ENCODE results near the gene FAT4.

The FAT4 gene

DNA sequence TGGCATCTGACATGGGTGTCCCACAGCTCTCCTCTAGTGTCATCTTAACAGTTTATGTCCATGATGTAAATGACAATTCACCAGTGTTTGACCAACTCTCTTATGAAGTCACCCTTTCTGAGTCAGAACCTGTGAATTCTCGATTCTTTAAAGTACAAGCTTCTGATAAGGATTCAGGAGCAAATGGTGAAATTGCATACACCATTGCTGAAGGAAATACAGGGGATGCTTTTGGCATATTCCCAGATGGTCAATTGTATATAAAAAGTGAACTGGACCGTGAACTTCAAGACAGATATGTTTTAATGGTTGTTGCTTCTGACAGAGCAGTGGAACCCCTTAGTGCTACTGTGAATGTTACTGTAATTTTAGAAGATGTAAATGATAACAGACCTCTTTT lies 4.6 kb downstream of the FAT4 start:
- DNase-seq: no peak

DNA sequence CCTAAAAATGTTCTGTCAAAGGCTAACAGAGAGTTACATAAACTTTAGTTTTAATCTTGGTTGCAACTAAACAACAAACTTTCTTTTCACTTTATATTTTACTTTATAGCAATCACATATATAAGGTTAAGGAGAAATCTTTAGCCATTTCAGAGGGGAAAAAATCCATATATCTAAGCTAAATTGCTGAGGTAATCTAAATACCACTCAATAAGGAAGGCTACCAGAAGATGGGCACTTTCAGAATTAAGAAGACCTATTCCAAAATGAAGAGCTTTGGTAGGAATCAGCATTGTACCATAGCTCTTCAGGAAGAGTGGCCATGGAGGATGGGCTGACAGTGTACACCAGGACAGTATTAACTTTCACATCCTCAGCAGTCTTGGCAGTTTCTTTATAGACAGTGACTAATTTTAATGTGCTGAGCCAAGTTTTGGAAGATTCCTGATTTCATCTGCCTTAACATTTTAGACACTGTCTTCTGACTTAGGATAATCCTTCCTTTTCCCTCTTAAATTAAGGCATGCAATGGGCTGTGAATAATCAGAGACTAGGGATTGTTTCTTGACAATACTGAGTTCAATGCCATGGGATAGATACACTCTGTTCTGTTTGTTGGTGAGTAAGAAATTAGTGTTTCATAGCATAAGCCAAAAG lies 7.1 kb downstream of the FAT4 start:
- DNase-seq: no peak

DNA sequence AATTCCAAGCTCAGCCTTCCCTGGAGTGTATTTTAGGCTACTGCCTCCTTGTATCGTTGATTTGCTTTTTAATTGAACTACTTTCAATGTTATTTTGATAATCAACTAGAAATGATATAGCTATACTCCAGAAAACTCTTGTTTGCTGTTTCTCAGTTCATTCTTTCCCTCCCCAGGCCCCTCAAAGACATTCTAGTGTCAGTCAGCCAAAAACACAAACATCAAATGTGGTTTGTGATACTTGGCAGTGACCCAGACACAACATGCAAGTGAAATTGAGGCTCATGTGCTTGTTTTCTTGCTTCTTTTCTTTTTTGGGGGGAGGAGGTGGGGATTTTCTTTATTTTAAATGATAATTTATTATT lies 7.6 kb downstream of the FAT4 start:
- no peak for DNase-seq

DNA sequence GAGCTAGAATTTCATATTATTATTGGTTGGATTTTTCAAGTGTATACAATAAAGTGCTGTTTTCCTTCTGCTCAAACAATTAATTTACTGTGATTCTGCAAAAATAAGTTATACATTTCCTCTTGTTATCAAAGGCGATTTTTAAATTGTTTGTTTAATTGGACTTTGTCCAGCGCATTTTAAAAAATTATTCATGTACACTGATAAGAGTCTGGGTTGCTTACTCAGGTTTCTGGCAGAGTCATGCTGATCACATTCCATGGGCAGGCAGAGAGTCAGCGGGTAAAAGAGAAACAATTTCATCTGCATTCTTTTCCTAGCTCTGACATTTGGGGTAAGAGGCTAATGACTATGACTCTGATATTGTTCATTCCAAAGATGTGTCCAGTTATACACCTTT lies 8.9 kb downstream of the FAT4 start:
- no peak for DNase-seq

DNA sequence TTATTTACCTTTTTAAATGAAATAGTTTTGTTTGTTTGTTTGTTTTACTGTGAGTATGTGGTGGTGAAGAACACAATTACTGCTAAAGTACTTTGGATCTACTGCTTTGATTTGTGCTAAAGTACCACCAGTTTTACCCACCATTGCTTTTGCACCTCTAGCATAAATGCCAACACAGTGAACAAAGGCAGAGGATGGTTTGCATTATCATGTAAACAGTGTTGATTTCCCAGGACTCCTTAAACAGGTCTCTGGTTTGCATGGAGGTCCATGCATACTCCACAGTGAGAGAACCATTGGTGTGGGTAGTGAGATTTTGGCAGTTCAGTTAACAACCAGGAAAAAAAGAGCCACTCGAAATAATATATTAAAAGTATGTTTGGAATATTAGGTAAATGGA lies 11.0 kb downstream of the FAT4 start:
- DNase-seq: no peak

DNA sequence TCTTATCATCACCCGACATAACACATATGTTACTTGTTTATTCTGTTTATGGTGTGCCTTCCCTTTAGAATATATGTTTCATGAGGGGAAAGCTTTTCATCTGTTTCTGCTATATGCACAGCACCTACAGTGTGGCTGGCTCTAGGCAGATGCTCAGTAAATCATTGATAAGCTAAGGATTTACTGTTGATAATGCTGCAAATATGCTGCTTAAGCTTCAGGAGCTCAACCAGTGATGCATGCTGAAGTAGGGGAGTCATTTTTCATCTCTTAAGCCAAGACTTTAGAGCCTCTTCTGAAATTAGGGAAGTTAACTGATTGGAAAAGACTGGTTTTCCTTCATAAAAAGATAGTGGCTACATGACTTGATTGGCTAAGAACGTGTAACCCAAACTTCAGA lies 16.4 kb downstream of the FAT4 start:
- no peak for DNase-seq

DNA sequence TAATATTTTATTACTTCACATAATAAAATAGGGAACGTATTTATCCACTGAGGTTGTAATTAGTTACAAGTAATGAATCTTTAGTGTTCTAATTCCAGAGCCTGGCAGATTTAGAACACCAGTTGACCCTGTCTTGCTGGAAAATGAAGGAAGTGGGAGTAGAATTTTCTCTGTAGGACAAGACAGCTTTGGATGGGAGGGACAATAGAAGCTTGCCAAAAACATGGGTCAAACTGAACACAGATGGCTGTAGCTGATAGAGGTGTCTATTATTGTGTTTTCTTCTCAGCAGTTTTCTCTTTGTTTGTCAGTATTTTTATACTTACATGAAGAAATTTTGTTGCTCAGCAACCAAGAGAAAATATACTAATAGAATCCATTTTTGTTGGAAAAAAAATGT lies 20.2 kb downstream of the FAT4 start:
- DNase-seq: no peak

DNA sequence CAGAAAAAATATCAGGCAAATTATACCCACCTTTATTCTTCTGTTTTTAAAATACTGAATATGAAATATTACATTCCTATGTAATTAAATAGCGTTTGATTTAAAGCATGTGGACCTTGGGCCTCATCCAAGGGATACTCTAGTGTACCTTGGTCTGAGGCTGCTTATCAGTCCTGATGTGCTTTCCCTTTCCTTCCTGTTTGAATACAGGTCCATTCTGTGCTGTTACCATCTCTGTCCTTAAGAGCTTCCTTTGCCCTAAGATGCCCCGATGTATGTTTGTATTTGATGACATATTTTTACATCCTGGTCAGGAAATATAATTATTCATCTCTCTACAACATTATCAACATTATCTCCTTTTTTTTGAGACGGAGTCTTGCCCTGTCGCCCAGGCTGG lies 24.1 kb downstream of the FAT4 start:
- DNase-seq: no peak

DNA sequence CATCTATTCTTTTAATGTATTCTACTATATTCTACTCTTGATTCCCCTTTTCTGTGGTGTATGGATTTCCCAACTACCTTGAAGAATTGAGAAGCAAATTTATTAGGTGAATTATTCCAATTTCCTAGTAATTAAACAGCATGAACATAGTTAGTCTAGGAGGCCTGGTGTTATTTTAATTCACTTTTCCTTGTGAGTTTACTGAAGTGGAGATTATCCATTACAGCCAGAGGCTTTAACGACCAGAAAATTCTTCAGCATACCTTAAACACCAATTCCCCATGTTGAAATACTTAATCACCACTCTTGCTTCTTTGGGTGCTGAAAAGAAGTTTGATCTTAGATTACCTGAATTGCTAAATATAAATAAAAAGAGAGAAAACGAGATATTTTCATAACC lies 29.4 kb downstream of the FAT4 start:
- DNase-seq: no peak

DNA sequence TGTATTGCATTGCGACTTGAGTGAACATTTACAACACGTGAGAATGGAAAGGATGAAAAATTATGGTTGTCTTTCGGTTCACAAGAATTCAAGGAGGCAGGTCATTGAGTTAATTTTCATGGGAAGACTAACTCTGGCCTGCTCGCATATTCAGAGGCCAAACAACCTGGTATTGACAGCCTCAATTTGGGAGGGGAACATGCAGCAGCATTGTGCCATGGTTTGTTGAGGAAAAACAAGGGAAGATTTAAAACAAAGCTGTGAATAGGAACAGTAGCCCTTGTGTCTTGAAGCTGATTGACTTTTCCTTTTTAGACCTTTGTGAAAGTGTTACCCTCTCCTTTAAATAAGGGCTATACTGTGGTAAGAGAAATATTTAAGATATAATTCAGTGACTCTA lies 31.9 kb downstream of the FAT4 start:
- DNase-seq: no peak

DNA sequence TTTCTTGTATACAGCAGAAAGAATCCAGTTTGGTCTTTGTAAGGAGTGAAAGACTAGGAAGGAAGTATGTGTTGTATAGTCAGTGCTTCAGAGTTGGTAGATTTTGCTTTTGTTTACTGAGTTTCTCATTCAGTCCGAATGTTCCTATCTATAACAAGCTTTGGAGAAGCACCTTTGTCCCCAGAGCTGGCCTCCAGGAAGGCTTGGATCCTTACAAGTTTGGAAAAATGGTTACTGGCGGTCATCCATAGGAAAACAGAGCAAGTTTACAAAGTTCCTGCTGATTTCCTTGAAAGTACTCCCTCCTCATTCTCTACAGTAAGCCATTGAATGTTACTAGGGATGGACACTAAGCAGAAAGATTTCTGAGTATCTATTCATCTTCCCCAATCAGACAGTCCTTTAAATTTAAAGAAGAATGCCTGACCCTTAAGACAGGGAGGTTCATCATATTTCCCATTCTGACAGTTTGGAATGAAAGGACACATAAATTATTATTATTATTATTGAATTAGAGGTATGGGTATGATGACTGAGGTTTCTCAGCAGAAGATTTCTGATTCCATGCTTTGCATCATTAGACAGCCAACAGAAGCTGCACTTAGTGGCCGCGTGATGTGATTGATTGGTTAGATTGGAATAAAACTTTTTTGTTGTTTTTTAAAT lies 35.8 kb downstream of the FAT4 start:
- DNase-seq: no peak

DNA sequence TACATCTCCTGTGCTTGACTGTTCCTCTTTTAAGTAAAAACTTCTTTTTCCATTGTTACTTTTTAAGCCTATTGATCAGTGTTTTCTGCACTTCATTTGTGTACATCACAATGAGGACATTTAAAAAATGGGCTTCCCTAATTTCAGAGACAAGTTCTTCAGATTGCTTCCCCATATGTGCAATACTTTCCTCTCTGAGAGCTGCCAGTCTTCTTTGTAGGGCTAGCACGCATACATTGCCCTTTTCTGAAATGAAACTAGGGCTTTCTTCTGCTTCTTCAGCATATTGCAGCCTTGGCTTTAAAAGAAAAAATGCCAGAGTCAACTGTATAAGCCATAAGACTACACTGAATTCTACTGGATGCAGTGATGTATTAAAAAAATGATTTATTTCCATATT lies 37.8 kb downstream of the FAT4 start:
- DNase-seq: no peak

DNA sequence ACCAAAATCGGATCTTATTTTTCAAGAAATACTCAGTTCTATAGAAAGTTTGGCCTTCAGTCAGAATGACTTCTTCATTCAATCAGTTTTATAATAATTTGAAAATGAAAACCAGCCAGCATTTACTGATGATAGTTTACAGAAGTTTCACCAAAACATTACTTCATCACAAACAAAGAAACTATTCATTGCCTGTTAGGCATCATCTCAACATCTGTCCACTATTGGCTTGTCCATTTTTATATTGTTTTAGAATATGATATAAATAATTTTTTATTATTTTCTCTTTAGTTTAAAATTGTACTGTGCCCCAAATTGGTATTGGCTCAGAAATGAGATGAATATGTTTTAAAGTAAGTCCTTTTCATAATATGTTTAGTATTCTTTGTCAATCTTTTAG lies 38.4 kb downstream of the FAT4 start:
- no peak for DNase-seq

DNA sequence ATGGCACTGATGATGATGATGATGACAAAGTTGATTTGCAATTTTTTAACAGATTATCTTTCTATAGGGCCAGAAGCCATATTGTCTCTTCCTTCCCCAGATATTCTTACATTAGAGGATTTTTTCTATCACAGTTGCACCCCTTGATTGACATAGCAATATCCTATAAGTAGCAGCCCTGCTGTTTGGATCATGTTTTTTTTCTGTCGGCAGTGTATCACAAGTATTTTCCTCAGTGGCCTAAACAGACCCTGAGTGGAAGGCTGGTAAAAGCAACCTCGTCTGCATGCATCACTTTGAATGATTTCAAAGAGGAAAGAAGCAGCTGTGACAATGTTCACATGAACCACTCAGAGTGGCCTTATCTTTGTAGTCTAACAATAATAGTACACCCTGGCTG lies 41.0 kb downstream of the FAT4 start:
- DNase-seq: no peak

DNA sequence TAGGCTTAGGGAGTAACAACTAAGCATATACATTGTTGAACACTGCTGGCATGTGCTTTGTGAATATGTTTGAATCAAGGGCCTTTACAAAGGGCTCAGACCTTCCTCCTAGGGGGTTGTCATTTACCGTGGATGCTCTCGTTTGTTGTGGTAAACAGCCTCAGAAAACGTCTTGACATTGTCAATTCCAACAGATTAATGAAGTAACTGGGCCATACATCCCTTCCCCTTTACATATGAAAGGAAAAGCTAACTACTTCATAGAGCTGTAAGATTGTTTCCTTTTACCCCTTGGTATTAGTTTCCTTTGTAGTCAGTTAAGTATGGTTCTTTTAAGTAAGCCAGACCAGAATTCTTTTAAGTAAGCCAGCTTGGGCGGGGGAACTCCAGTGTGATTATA lies 42.9 kb downstream of the FAT4 start:
- no peak for DNase-seq

DNA sequence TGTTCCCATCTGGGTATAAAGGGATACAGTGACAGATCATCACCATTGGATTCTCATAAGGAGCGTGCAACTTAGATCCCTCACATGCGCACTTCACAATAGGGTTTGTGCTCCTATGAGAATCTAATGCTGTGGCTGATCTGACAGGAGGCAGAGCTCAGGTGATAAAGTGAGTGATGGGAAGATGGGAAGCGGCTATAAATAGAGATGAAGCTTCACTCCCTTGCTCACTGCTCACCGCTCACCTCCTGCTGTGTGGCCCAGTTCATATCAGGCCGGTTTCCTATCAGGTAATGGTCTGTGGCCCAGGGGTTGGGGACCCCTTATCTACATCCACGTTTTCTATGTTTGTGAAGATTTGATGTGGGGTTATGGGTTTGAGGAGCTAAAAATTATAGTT lies 43.7 kb downstream of the FAT4 start:
- no peak for DNase-seq

DNA sequence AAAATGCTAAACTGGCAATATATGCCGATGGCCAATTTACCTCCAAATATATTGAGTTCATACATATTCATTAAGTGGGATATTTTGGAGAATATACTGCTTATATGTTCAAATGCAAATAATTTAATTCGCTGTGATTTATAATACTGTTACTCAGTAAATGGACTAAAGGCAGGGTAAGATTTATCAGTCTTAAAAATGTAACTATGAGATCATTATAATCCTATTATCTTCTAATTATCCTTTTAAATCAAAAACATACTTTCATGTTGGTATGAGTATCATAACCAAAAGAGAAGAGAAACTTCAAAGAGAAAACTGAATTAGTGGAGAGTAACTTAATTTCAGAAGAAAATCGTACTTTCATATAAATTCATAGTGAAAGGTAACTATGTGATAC lies 44.6 kb downstream of the FAT4 start:
- DNase-seq: no peak

DNA sequence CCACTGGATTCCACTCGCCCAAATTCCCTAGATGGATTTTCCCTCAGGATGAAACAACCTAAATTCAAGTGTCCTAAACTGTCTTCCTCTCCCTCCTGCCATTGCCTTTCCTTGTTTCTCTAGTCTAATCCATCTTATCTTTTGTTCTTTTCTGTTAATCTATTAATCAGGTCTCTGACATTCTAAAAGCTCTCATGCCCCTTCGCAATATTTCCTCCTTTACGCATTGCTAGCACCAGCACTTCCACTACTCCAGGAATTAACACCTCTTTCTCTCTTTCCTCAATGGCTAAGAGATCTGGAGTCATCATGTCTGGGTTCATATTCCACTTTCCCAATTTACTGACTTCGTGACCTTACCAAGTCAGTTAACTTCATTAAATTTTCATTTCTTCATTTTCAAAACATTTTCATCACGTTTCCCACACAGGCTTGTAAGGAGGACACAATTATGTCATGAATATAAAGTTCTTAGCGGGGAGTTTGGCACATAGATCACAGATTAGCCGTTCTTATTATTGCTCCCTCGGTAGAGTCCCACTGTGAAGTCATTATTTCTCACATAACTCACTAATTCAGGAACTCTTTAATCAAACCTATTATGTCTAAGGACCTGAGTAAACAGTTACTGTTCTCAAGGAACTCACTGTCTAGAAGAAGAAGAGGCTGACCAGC lies 45.3 kb downstream of the FAT4 start:
- DNase-seq: no peak

DNA sequence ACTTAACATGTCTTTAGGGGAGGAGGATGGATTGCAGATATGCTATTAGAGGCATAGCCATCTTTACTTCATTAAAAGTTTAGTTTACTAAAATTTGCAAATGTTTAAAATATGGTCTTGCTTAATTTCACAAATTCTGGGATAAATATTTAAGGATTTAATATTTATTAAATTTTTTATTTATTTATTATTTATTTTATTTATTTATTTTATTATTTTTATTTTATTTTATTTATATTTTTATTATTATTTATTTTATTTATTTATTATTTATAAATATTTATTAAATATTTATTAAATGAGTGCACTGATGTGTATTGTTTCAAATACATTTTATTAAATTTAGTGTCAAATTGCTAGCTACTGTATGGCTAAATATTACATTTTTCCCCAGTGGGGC lies 46.0 kb downstream of the FAT4 start:
- no peak for DNase-seq
